ENCODE results near the gene RASGRF2.

The RASGRF2 gene

GRCh38 chr5:81128416-81128815 lies 168.3 kb downstream of the RASGRF2 start:
- no peak for TF ChIP-seq MYC (IDR thresholded peaks at IDR 0.05; ENCODE audit: low read depth, low read length)
- TF ChIP-seq CTCF (IDR thresholded peaks at IDR 0.05; ENCODE audit: low read depth, low read length): no peak
- no peak for TF ChIP-seq POLR2A (IDR thresholded peaks at IDR 0.05; ENCODE audit: extremely low read depth, insufficient read length)
- no peak for TF ChIP-seq MAX (IDR thresholded peaks at IDR 0.05; ENCODE audit: low read depth, low read length)
- no peak overlapping the region for H3K4me3 ChIP-seq (ENCODE audit: low read depth, low read length)
- DNase-seq (ENCODE audit: low read depth): no peak

GRCh38 chr5:81132381-81132780 lies 172.2 kb downstream of the RASGRF2 start:
- TF ChIP-seq CTCF (IDR thresholded peaks at IDR 0.05; ENCODE audit: low read depth, low read length) (no peak), POLR2A (IDR thresholded peaks at IDR 0.05; ENCODE audit: extremely low read depth, insufficient read length) (no peak), MYC (IDR thresholded peaks at IDR 0.05; ENCODE audit: low read depth, low read length) (no peak), MAX (IDR thresholded peaks at IDR 0.05; ENCODE audit: low read depth, low read length) (no peak)
- no peak for DNase-seq (ENCODE audit: low read depth)
- H3K4me3 ChIP-seq (ENCODE audit: low read depth, low read length): no peak overlapping the region

- H3K4me3 ChIP-seq (ENCODE audit: low read depth, low read length): no peak overlapping the region
- TF ChIP-seq CTCF (IDR thresholded peaks at IDR 0.05; ENCODE audit: low read depth, low read length) (no peak), POLR2A (IDR thresholded peaks at IDR 0.05; ENCODE audit: extremely low read depth, insufficient read length) (no peak), MAX (IDR thresholded peaks at IDR 0.05; ENCODE audit: low read depth, low read length) (no peak), MYC (IDR thresholded peaks at IDR 0.05; ENCODE audit: low read depth, low read length) (no peak)
- DNase-seq (ENCODE audit: low read depth): no peak
These were observed 173.9 kb downstream of the RASGRF2 start for GRCh38 chr5:81134066-81134465.

GRCh38 chr5:81134566-81134965 lies 174.4 kb downstream of the RASGRF2 start:
- H3K4me3 ChIP-seq (ENCODE audit: low read depth, low read length): no peak overlapping the region
- TF ChIP-seq POLR2A (IDR thresholded peaks at IDR 0.05; ENCODE audit: extremely low read depth, insufficient read length) (no peak), CTCF (IDR thresholded peaks at IDR 0.05; ENCODE audit: low read depth, low read length) (no peak), MAX (IDR thresholded peaks at IDR 0.05; ENCODE audit: low read depth, low read length) (no peak), MYC (IDR thresholded peaks at IDR 0.05; ENCODE audit: low read depth, low read length) (no peak)
- DNase-seq (ENCODE audit: low read depth): no peak

GRCh38 chr5:81136557-81136956 lies 176.4 kb downstream of the RASGRF2 start:
- DNase-seq (ENCODE audit: low read depth): no peak
- no peak overlapping the region for H3K4me3 ChIP-seq (ENCODE audit: low read depth, low read length)
- TF ChIP-seq MYC (IDR thresholded peaks at IDR 0.05; ENCODE audit: low read depth, low read length) (no peak), MAX (IDR thresholded peaks at IDR 0.05; ENCODE audit: low read depth, low read length) (no peak), CTCF (IDR thresholded peaks at IDR 0.05; ENCODE audit: low read depth, low read length) (no peak), POLR2A (IDR thresholded peaks at IDR 0.05; ENCODE audit: extremely low read depth, insufficient read length) (no peak)

- DNase-seq (ENCODE audit: low read depth): no peak
- TF ChIP-seq POLR2A (IDR thresholded peaks at IDR 0.05; ENCODE audit: extremely low read depth, insufficient read length): no peak
- TF ChIP-seq CTCF (IDR thresholded peaks at IDR 0.05; ENCODE audit: low read depth, low read length): no peak
- TF ChIP-seq MYC (IDR thresholded peaks at IDR 0.05; ENCODE audit: low read depth, low read length): no peak
- no peak for TF ChIP-seq MAX (IDR thresholded peaks at IDR 0.05; ENCODE audit: low read depth, low read length)
- no peak overlapping the region for H3K4me3 ChIP-seq (ENCODE audit: low read depth, low read length)
These were observed 177.7 kb downstream of the RASGRF2 start for GRCh38 chr5:81137833-81138232.
